Measurements from ENCODE around the gene COL5A1. TPM values are rescaled to one million over a fixed set of nuclear protein-coding genes. Genes with fewer than 3 reads are reported as not detected.
A peak's percentile ranks its signal among the peaks of the same experiment; 100 is the strongest.
"Not testable (repeated sequence)": the region's sequence is repeated elsewhere in the genome, so short reads cannot be mapped to it uniquely, and the experiment has no call there.

The COL5A1 gene
- total RNA-seq, 2 donors from 2014 or later: 71.1 to 196 TPM

- DNase-seq (ENCODE audit: low spot score): no peak
- intact Hi-C loops (cut with DNase I): no loop called here
These were observed 67.1 kb downstream of the COL5A1 start for GRCh38 chr9:134708672-134709038.

GRCh38 chr9:134709512-134710270 is 68.1 kb downstream of the COL5A1 start:
- intact Hi-C loops (cut with DNase I): loop anchor here in 1 of 2 donors (2.0 kb wide), 1 partner anchor 61 kb away; no protein-coding TSS in a partner anchor
- peak; percentile 91 for DNase-seq (ENCODE audit: low spot score)

- intact Hi-C loops (cut with DNase I): loop anchor here in 1 of 2 donors (2.0 kb wide), 1 partner anchor 61 kb away; no protein-coding TSS in a partner anchor
- DNase-seq (ENCODE audit: low spot score): no peak
These were observed 68.6 kb downstream of the COL5A1 start for GRCh38 chr9:134710271-134710540.

DNA sequence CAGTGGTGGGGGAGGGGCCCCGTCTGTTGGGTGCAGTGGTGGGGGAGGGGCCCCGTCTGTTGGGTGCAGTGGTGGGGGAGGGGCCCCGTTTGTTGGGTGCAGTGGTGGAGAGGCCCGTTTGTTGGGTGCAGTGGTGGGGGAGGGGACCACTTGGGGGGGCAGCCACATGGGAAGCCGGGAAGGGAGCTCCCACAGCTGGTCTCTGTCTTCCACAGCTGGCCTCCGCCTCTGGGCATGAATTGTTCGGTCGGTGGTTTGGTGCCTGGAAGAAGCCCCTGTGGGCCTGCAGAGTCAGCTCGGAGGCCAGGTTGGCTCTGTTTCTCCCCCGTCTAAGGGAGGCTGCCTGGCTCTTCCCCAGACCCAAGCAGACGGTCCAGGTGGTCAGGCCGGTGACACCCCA is 69.3 kb downstream of the COL5A1 start:
- DNase-seq (ENCODE audit: low spot score): no peak
- intact Hi-C loops (cut with DNase I): loop anchor here in 1 of 2 donors (2.0 kb wide), 1 partner anchor 60 kb away; no protein-coding TSS in a partner anchor

DNA sequence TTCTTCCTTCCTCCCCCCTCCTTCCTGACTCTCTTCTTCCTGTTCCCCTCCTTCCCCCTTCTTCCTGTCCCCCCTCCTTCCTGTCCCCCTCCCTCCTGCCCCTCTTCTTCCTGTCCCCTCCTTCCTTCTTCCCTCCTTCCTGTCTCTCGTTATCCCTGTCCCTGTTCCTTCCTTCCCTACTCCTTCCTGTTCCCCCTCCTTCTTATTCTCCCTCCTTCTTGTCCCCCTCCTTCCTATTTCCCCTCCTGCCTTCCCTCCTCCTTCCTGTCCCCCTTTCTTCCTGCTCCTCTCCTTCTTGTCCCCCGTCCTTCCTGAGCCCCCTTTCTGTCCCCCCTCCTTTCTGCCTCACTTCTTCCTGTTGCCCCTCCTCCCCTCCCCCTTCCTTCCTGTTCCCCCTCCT is 70.6 kb downstream of the COL5A1 start:
- no peak for DNase-seq (ENCODE audit: low spot score)
- intact Hi-C loops (cut with DNase I): loop anchor here in 1 of 2 donors (2.0 kb wide), 1 partner anchor 19 kb away; no protein-coding TSS in a partner anchor

DNA sequence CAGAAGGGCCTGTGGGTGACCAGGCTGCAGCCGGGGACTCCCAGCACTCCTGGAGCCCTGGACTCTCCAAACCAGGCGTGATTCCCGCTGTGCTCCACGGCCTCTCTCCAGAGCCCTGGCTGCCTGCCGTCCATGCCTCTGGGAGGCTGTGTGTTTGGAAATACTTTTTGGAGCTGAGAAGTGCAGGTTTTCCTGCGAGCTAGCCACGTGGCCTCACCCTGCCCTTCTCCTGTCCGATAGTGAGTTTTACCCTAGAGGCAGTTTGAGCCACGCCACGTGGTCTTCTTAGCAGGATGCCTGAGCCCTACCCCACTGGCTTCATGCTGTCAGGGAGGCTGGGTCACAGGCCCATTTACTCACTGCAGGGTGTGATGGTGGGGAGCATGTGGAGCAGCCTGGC is 71.3 kb downstream of the COL5A1 start:
- DNase-seq (ENCODE audit: low spot score): no peak
- intact Hi-C loops (cut with DNase I): loop anchor here in 1 of 2 donors (2.0 kb wide), 1 partner anchor 18 kb away; no protein-coding TSS in a partner anchor

- intact Hi-C loops (cut with DNase I); DNase-seq (ENCODE audit: low spot score): not testable (repeated sequence)
These were observed 73.9 kb downstream of the COL5A1 start for GRCh38 chr9:134715536-134715935.

- no peak for DNase-seq (ENCODE audit: low spot score)
- intact Hi-C loops (cut with DNase I): no loop called here
These were observed 74.5 kb downstream of the COL5A1 start for GRCh38 chr9:134716067-134716466.

DNA sequence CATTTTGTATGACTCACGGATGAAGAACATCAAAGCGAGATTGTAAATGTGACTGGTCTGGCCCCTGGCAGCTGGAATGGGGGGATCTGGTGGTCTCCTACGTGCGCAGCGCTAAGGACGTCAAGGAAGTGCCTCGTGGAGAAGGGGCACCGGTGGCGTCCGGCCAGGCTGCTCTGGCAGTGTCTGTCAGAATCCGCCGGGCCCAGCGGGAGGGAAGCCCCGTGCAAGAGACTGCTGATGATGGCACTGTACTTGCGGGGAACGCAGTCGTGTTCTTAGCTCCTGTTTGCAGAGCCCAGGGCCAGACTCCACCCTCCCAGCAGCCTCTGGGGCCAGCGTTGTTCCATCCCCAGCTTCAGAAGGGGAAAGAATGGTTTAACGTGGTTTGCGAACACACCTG is 75.5 kb downstream of the COL5A1 start:
- no peak for DNase-seq (ENCODE audit: low spot score)
- intact Hi-C loops (cut with DNase I): no loop called here

DNA sequence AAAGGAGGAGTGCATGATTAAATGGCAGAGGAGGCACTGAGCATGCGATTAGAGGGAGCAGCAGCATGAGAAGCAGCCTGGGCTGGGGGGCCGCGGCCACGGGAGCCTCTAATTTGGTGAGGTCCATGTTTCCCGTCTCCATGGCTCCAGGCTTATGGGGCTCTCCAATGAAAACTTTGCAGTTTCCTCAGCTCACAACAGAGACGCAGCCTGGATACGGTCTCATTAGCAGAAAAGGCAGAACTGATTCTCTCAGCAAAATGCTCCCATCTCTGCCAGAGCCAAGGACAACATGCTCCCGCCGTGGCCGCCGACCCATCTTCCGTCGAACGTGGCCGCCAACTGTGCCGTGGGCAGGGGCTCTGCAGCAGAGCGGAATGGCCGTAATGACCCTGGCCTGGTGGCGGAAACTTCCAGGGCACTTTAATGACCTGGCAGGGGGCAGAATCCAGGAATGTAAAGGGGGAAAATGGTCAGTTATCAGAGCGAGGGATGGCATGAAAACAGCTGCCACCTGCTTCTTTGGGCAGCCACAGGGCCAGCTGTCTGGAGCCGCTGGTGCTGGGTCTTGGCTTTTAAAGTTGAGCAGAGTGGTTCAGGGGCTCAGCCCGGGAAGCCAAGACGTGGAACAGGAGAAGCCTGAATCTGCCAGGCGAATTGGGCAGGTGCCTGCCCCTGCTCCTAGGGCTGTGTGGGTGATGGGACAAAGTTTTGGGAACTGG is 76.5 kb downstream of the COL5A1 start:
- intact Hi-C loops (cut with DNase I): no loop called here
- DNase-seq (ENCODE audit: low spot score): no peak

GRCh38 chr9:134719331-134719730 is 77.7 kb downstream of the COL5A1 start:
- intact Hi-C loops (cut with DNase I): no loop called here
- DNase-seq (ENCODE audit: low spot score): no peak

GRCh38 chr9:134720136-134720753 is 78.6 kb downstream of the COL5A1 start:
- intact Hi-C loops (cut with DNase I): no loop called here

GRCh38 chr9:134720796-134721195 is 79.2 kb downstream of the COL5A1 start:
- DNase-seq (ENCODE audit: low spot score): no peak

More at GRCh38 chr9:134720136-134720753, 78.6 kb downstream of the COL5A1 start:
- no peak for DNase-seq (ENCODE audit: low spot score)

GRCh38 chr9:134721344-134721743 is 79.7 kb downstream of the COL5A1 start:
- DNase-seq (ENCODE audit: low spot score): no peak
- intact Hi-C loops (cut with DNase I): no loop called here

More at GRCh38 chr9:134720796-134721195, 79.2 kb downstream of the COL5A1 start:
- intact Hi-C loops (cut with DNase I): no loop called here

GRCh38 chr9:134722120-134722701 is 80.6 kb downstream of the COL5A1 start:
- intact Hi-C loops (cut with DNase I): no loop called here
- DNase-seq (ENCODE audit: low spot score): no peak

DNA sequence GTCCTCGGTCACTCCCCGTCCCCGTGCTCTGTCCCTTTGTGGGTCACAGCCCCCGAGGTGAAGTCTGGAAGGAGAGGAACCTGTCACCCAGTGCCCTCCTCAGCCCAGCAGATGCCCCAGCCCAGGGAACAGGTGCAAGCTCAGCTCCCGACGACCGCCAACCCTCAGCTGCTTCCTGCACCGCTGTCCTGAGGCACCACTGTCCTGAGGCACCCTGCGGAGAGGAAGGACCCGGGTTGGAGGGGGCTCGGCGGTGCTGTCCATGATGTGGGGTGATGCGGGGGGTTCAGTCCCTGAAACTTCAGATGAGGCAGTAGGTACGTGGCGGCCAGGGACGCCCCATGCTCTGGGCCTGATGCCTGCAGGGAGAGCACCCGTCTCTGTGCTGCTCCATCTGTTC is 81.4 kb downstream of the COL5A1 start:
- intact Hi-C loops (cut with DNase I): no loop called here
- DNase-seq (ENCODE audit: low spot score): no peak

GRCh38 chr9:134723491-134724190 is 82.0 kb downstream of the COL5A1 start:
- DNase-seq (ENCODE audit: low spot score): no peak
- intact Hi-C loops (cut with DNase I): no loop called here

- DNase-seq (ENCODE audit: low spot score): peak; percentile 88
- intact Hi-C loops (cut with DNase I): no loop called here
These were observed 82.8 kb downstream of the COL5A1 start for GRCh38 chr9:134724202-134724911.
